Skeletal muscle satellite cell (primary cell): ENCODE data around the gene SIGLEC1.

ENCODE experiments used
- H3K27me3 ChIP-seq: 2 replicates; pipeline ENCODE4 v1.7.0; 2013; ENCODE audit warnings: low read length; ENCODE audit not compliant: control insufficient read depth, insufficient read depth
- H3K36me3 ChIP-seq: 2 replicates; pipeline ENCODE4 v1.7.0; 2013; ENCODE audit warnings: mild to moderate bottlenecking, control low read depth, low read length; ENCODE audit not compliant: insufficient read depth
- H3K4me1 ChIP-seq: 2 replicates; pipeline ENCODE4 v1.7.0; 2013; ENCODE audit warnings: low read length; ENCODE audit not compliant: control insufficient read depth, insufficient read depth
- H3K4me2 ChIP-seq: 2 replicates; pipeline ENCODE4 v1.7.0; 2013; ENCODE audit warnings: mild to moderate bottlenecking, low read length
- H3K4me3 ChIP-seq: 2 replicates; pipeline ENCODE4 v1.7.0; 2013; ENCODE audit warnings: low read length
- H3K9ac ChIP-seq: 2 replicates; pipeline ENCODE4 v1.7.0; 2013; ENCODE audit warnings: mild to moderate bottlenecking, low read depth, low read length, moderate library complexity
- H3K9me3 ChIP-seq: replicated peaks from 2 replicates; pipeline ENCODE4 v1.7.0; 2013; ENCODE audit warnings: mild to moderate bottlenecking, control low read depth, low read length

SIGLEC1 gene

DNA sequence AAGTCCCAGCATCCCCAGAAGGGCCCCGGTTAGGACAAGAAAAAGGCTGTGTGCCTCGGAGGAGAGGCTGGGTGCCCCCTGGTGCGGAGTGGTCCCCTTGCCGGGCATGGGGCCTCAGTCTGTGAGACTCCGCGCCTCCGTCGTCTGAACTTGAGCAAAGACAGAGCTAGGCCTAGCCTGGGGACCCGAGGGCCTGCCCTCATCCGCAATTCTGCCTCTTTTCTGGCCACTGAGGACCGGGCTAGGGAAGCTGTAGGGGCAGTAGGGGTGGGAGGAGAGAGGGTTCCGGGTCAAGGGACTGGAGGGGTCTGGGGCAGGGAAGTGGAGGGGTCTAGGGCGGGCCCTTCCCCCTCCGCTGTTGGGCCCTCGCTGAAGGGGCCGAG, 19.5 kb upstream of the SIGLEC1 start:
- Histone ChIP-seq H3K27me3 (peaks cover 80% of the 10 kb centered on the region), H3K9me3 (no peaks in the 10 kb centered on the region), H3K4me1 (peaks cover 11% of the 10 kb centered on the region), H3K9ac (no peak overlapping the region), H3K36me3 (no peaks in the 10 kb centered on the region), H3K4me3 (no peak overlapping the region), H3K4me2 (no peak overlapping the region)

DNA sequence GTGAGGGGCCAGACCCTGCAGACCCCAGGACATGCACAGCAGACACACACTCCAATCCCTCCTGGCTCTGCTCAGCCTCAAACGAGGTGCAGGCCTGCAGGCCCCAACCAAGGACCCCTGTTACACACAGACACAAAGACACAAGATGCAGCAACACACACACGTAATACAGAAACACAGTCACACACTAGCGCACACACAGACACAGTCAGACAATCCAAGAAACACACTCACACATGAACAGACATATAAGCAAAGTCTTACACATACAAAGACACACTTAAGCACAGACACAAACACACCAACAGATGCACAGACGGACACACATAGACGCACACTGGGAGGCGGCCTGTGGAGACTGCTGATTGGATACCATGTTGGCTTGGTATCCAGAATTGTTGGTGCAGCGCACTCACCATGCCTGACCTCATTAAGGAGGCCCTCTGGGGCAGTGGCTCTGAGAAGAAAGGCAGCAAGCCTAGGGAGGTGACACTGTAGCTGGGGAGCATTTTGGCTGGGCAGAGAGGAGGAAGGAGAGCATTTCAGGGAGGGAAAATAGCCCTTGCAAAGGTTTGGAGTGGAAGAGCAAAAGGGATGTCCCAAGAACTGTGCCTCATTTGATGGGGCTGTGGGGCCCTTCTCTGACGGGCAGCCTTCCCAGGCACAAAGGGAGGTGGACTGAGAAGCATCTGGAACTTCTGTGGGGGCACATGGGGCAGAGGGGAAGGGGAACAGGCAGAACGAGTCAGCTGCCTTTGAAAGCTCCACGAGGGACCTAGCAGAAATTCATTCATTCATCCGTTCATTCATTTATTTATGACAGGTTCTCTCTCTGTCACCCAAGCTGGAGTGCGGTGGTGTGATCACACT, 18.6 kb upstream of the SIGLEC1 start:
- Histone ChIP-seq H3K4me2 (no peak overlapping the region), H3K4me1 (peaks cover 11% of the 10 kb centered on the region), H3K9me3 (no peaks in the 10 kb centered on the region), H3K9ac (no peak overlapping the region), H3K36me3 (no peaks in the 10 kb centered on the region), H3K4me3 (no peak overlapping the region), H3K27me3 (peaks cover 80% of the 10 kb centered on the region)

DNA sequence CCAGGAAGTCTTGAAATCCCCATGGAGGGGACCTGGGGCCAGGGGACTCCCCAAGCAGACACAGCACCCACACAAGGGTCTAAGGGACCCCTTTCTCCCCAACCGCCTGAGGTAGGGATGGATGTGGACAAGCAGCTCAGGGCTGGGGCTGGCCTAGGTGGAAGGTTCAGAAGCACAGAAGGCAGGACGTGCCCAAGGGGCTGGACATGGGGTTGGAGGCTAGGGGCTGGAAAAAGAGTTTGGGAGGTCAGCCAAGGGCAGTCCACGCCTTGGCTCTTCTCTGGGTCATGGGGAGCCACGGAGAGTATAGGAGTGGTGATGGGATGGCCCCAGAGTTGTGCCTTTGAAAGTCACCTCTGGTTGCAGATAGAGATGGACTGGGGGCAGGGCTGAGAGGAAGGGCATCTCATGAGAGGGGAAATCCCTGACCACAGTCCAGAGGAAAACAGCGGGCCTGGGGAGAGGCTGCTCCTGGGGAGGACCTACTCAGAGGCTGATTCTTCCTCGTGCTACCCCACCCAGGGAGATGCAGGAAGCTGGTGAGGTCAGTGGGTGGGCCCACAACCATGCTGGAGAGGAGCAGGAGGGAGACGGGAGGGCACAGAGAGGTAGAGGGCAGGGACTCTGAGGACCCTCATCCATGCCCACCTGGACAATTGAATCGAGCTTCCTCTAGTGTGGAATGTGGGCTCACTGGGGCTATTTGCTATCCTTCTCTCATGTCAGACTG, 17.6 kb upstream of the SIGLEC1 start:
- Histone ChIP-seq H3K4me2 (no peak overlapping the region), H3K9ac (no peak overlapping the region), H3K4me3 (no peak overlapping the region), H3K27me3 (peaks cover 73% of the 10 kb centered on the region), H3K36me3 (no peaks in the 10 kb centered on the region), H3K9me3 (no peaks in the 10 kb centered on the region), H3K4me1 (peaks cover 11% of the 10 kb centered on the region)

DNA sequence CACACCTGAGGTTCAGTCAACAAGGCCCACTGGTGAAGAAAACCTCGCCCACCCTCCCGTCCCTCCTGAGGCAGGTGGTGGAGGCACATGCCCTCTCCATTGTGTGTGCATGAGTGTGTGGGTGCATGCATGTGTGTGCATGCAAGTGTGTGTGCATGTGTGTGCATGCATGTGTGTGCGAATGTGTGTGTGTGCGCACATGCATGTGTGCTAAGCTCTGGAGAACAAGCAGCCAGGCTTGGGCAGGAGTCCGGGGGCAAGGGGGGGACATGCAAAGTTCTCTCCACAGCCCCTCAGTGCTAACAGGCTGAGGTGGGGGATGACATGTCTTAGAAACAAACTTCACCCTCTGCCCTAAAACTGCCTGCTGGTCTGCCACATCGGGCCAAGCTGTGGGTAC, 17.0 kb upstream of the SIGLEC1 start:
- no peak overlapping the region for H3K4me2 ChIP-seq
- no peaks in the 10 kb centered on the region for H3K9me3 ChIP-seq
- H3K36me3 ChIP-seq: no peaks in the 10 kb centered on the region
- no peak overlapping the region for H3K4me3 ChIP-seq
- no peak overlapping the region for H3K9ac ChIP-seq
- H3K27me3 ChIP-seq: peaks cover 76% of the 10 kb centered on the region
- H3K4me1 ChIP-seq: peaks cover 11% of the 10 kb centered on the region

DNA sequence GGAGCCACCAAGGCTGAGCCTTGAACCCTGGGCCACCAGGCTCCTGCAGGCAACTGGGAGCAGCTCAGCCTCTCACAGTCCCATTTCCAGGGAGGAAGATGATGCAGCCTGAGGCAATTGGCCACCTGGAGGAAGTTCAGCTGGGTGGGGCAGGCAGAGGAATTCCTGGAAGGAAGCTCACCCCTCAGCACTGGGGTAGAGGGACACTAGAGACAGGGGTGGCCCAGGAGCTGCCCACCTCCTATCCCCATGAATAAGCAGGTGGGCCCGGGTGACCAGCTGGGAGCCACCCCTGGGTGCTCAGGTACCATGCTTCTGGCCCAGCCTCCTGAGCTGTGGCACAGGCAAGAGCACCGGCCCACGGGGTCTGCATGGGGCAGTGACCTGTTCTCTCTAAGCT, 16.5 kb upstream of the SIGLEC1 start:
- no peak overlapping the region for H3K4me3 ChIP-seq
- H3K9ac ChIP-seq: no peak overlapping the region
- no peak overlapping the region for H3K4me2 ChIP-seq
- H3K36me3 ChIP-seq: no peaks in the 10 kb centered on the region
- peaks cover 74% of the 10 kb centered on the region for H3K27me3 ChIP-seq
- no peaks in the 10 kb centered on the region for H3K9me3 ChIP-seq
- peaks cover 11% of the 10 kb centered on the region for H3K4me1 ChIP-seq

DNA sequence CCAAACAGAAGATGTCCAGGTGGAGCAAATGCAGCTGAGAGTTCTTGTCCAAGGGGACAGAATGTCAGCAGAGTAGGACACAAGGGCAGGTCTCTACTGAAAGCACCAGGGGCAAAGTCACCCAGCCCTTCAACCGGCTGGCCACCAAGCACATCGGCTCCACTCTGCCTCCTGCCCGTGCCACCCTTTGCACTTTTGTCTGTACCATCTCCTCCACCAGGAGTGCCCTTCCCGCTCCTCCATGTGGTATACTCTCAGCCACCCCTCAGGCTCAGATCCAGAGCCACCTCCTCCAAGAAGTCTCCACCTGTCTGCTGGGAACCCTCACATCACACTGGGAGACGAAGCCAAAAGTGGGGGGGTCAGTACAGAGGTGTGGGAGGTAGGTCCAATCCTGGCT, 16.0 kb upstream of the SIGLEC1 start:
- Histone ChIP-seq H3K4me3 (no peak overlapping the region), H3K9me3 (no peaks in the 10 kb centered on the region), H3K4me2 (no peak overlapping the region), H3K9ac (no peak overlapping the region), H3K27me3 (peaks cover 68% of the 10 kb centered on the region), H3K36me3 (no peaks in the 10 kb centered on the region), H3K4me1 (peaks cover 11% of the 10 kb centered on the region)

DNA sequence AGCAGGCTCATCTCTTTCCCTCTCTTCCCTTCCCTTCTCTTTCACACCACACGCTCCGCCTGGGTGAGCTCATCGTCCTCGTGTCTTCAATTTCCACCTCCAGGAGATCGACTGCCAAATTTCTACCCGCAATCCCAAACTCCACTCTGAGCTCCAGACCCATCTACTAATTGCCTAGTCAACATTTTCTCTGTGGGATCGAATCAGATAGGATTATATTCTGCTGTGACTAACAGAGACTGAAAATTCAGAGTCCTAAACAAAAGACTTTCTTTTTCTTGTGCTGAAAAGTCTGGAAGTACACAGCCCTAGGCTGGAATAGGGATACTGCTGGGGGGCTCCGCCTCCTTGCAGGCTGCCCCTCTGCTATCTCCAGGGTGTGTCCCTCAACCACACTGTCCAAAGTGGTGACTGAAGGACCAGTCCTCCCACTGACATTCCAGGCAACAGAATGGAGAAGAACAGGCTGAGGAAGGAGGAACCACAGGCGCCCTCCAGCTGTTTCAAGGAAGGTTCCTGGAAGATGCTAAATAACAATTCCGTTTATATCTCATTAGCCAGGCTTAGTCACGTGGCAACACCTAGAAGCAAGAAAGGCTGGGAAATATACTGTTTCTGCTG, 15.1 kb upstream of the SIGLEC1 start:
- peaks cover 64% of the 10 kb centered on the region for H3K27me3 ChIP-seq
- H3K4me3 ChIP-seq: peak overlapping the region; percentile 49
- peaks cover 11% of the 10 kb centered on the region for H3K4me1 ChIP-seq

DNA sequence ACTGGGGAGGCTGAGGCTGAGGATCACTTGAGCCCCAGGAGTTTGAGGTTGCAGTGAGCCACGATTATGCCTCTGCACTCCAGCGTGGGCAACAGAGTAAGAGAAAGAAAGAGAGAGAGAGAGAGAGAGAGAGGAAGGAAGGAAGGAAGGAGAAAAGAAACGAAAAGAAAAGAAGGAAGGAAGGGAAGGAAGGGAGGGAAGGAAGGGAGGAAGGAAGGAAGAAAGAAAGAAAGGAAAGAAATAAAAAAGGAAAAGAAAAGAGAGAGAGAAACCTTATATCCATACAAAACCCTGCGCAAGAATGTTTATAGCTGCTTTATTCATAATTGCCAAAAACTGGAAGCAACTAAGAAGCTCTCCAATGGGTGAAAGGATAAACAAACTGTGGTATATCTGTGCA, 12.0 kb upstream of the SIGLEC1 start:
- H3K27me3 ChIP-seq: peaks cover 56% of the 10 kb centered on the region
- no peak overlapping the region for H3K4me3 ChIP-seq
- H3K4me1 ChIP-seq: peaks cover 11% of the 10 kb centered on the region
- H3K9ac ChIP-seq: no peak overlapping the region
- no peaks in the 10 kb centered on the region for H3K36me3 ChIP-seq
- H3K4me2 ChIP-seq: no peak overlapping the region
- H3K9me3 ChIP-seq: no peaks in the 10 kb centered on the region

More for the DNA sequence above, 15.1 kb upstream of the SIGLEC1 start:
- H3K36me3 ChIP-seq: no peaks in the 10 kb centered on the region
- H3K9ac ChIP-seq: no peak overlapping the region
- peak overlapping the region; percentile 61 for H3K4me2 ChIP-seq
- H3K9me3 ChIP-seq: no peaks in the 10 kb centered on the region

DNA sequence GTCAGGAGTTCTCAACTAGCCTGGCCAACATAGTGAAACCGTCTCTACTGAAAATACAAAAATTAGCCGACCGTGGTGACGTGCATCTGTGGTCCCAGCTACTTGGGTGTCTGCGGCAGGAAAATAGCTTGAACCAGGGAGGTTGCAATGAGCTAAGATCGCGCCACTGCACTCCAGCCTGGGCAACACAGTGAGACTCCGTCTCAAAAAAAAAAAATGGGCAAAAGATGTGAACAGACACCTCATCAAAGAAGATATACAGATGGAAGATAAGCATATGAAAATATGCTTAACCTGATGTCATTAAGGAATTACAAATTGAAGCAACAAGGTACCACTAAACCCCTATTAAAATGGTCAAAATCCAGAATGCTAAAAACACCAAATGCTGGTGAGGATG, 10.9 kb upstream of the SIGLEC1 start:
- Histone ChIP-seq H3K9me3 (no peaks in the 10 kb centered on the region), H3K4me3 (no peak overlapping the region), H3K4me1 (peaks cover 11% of the 10 kb centered on the region), H3K4me2 (no peak overlapping the region), H3K36me3 (no peaks in the 10 kb centered on the region), H3K9ac (no peak overlapping the region), H3K27me3 (peaks cover 45% of the 10 kb centered on the region)

DNA sequence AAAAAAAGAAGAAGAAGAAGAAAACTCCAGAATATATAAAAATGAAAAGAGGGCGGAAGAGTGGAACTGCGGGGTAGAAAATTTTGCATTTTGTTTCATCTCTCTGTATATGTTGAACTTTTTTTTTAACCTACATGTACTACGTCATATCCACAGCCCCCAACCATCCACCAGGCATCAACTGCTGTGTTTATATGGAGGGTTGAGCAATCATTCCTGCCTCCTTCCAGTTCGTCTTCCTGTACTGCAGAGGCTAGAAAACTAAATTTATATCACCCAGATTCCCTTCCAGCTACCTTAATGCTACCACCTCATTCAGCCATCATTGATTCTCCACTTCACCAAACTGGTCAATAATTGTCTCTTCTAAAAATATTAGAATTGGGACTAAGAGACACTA, 9.5 kb upstream of the SIGLEC1 start:
- no peaks in the 10 kb centered on the region for H3K36me3 ChIP-seq

DNA sequence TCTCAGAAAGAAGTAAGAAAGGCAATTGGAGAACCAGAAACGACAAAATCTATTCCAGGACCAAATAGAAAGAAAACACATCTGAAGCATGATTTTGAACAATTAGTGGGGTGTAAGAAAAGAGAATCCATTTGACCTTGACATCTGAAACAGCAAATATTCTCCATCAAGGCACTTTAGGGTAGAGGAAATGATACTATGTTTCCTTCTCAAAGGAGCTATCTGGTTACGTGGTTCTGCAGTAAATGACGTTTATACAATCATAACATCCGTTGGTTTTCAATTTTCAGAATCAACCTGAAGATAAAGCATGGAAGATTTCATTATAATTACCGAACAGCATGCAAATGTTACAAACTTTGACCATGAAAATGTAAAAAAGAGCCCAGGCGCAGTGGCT, 8.2 kb upstream of the SIGLEC1 start:
- Histone ChIP-seq H3K36me3 (no peaks in the 10 kb centered on the region), H3K9ac (no peak overlapping the region), H3K9me3 (no peaks in the 10 kb centered on the region), H3K4me1 (no peaks in the 10 kb centered on the region), H3K4me3 (no peak overlapping the region), H3K4me2 (no peak overlapping the region), H3K27me3 (peaks cover 30% of the 10 kb centered on the region)

More for the DNA sequence above, 9.5 kb upstream of the SIGLEC1 start:
- H3K9ac ChIP-seq: no peak overlapping the region
- peaks cover 31% of the 10 kb centered on the region for H3K27me3 ChIP-seq
- H3K4me2 ChIP-seq: no peak overlapping the region
- H3K4me1 ChIP-seq: no peaks in the 10 kb centered on the region
- no peak overlapping the region for H3K4me3 ChIP-seq
- H3K9me3 ChIP-seq: no peaks in the 10 kb centered on the region
